ENCODE results near the gene PPM1D. TPM values are rescaled to one million over a fixed set of nuclear protein-coding genes. Genes with fewer than 3 reads are reported as not detected.
"Not testable (repeated sequence)": the region's sequence is repeated elsewhere in the genome, so short reads cannot be mapped to it uniquely, and the experiment has no call there.

Gene PPM1D
- total and polyA plus RNA-seq, 8 donors, result 2.2 to 42.0 (median 5.3) TPM

GRCh38 chr17:60664022-60664421 is 64.0 kb downstream of the PPM1D start:
- Histone ChIP-seq H3K27me3 (no peaks in the 10 kb centered on the region), H3K4me1 (no peaks in the 10 kb centered on the region), H3K9me3 (no peaks in the 10 kb centered on the region), H3K36me3 (peaks cover 13 to 58% (median 51%) of the 10 kb centered on the region in 4 donors), H3K27ac (no peak overlapping the region), H3K4me3 (no peak overlapping the region)
- TF ChIP-seq POLR2AphosphoS5 (IDR thresholded peaks at IDR 0.05) (no peak), EP300 (IDR thresholded peaks at IDR 0.05) (no peak), CTCF (IDR thresholded peaks at IDR 0.05) (no peak), POLR2A (IDR thresholded peaks at IDR 0.05) (no peak)
- intact Hi-C loops (cut with DNase I; ENCODE audit: low total_unique reads), result no loop called here
- no peak for DNase-seq
- WGBS, 5 donors, result 62 to 79% (median 66%) methylated on average over 1 of the region's 1 CpG

- Histone ChIP-seq H3K4me1 (no peaks in the 10 kb centered on the region), H3K27ac (no peak overlapping the region), H3K36me3 (peaks cover 13 to 50% (median 41%) of the 10 kb centered on the region in 4 donors), H3K4me3 (no peak overlapping the region), H3K9me3 (no peaks in the 10 kb centered on the region), H3K27me3 (no peaks in the 10 kb centered on the region)
- TF ChIP-seq POLR2A (IDR thresholded peaks at IDR 0.05), result no peak
- TF ChIP-seq POLR2AphosphoS5 (IDR thresholded peaks at IDR 0.05), result no peak
- TF ChIP-seq EP300 (IDR thresholded peaks at IDR 0.05), result no peak
- no peak for TF ChIP-seq CTCF (IDR thresholded peaks at IDR 0.05)
- DNase-seq, result no peak
- intact Hi-C loops (cut with DNase I; ENCODE audit: low total_unique reads), result no loop called here
- 87 to 97% (median 92%) methylated on average over 5 of the region's 5 CpGs for WGBS, 5 donors
These were observed 65.6 kb downstream of the PPM1D start for GRCh38 chr17:60665602-60666001.

GRCh38 chr17:60668741-60669140 is 68.7 kb downstream of the PPM1D start:
- intact Hi-C loops (cut with DNase I; ENCODE audit: low total_unique reads); H3K4me1 ChIP-seq; H3K27ac ChIP-seq; H3K9me3 ChIP-seq; H3K27me3 ChIP-seq; H3K4me3 ChIP-seq; DNase-seq: not testable (repeated sequence)
- WGBS, 5 donors, result 87 to 89% (median 89%) methylated on average over 7 of the region's 7 CpGs
- peaks cover 7 to 32% (median 28%) of the 10 kb centered on the region in 4 donors for H3K36me3 ChIP-seq

GRCh38 chr17:60671482-60671881 is 71.5 kb downstream of the PPM1D start:
- intact Hi-C loops (cut with DNase I; ENCODE audit: low total_unique reads), result no loop called here
- no peak for DNase-seq
- H3K4me1 ChIP-seq, result peaks cover under 1 to 3% (median 1%) of the 10 kb centered on the region in 4 donors
- H3K36me3 ChIP-seq, result peaks cover 0 to 6% (median 2%) of the 10 kb centered on the region in 4 donors
- no peak overlapping the region for H3K4me3 ChIP-seq
- H3K27ac ChIP-seq, result no peak overlapping the region
- TF ChIP-seq POLR2A (IDR thresholded peaks at IDR 0.05), result no peak
- no peak for TF ChIP-seq CTCF (IDR thresholded peaks at IDR 0.05)
- TF ChIP-seq POLR2AphosphoS5 (IDR thresholded peaks at IDR 0.05), result no peak
- no peak for TF ChIP-seq EP300 (IDR thresholded peaks at IDR 0.05)
- WGBS, 5 donors, result 40 to 57% (median 46%) methylated on average over 2 of the region's 2 CpGs
- no peaks in the 10 kb centered on the region for H3K27me3 ChIP-seq
- H3K9me3 ChIP-seq, result peaks cover 0 to 4% (median 0%) of the 10 kb centered on the region in 4 donors

GRCh38 chr17:60674637-60675036 is 74.6 kb downstream of the PPM1D start:
- WGBS, 5 donors, result 88 to 93% (median 89%) methylated on average over 7 of the region's 7 CpGs
- peaks cover 12 to 20% (median 19%) of the 10 kb centered on the region in 4 donors for H3K4me1 ChIP-seq
- intact Hi-C loops (cut with DNase I; ENCODE audit: low total_unique reads); H3K9me3 ChIP-seq; H3K27ac ChIP-seq; DNase-seq; H3K36me3 ChIP-seq; H3K27me3 ChIP-seq; H3K4me3 ChIP-seq: not testable (repeated sequence)
